HG02759 (cell line): ENCODE results near the gene ANKLE2.
"Not testable (repeated sequence)": the region's sequence is repeated elsewhere in the genome, so short reads cannot be mapped to it uniquely, and the experiment has no call there.

Experiments used
- ATAC-seq: cut with Tn5 transposase; IDR thresholded peaks from one replicate; pipeline ENCODE4 v1.9.1; 2021; ENCODE audit warnings: mild to moderate bottlenecking, moderate library complexity; ENCODE audit not compliant: unreplicated experiment

Gene ANKLE2

GRCh38 chr12:132777614-132778013 lies 16.0 kb upstream of the ANKLE2 start:
- no peak for ATAC-seq

GRCh38 chr12:132776816-132777568 lies 15.4 kb upstream of the ANKLE2 start:
- ATAC-seq = no peak

GRCh38 chr12:132776230-132776625 lies 14.6 kb upstream of the ANKLE2 start:
- ATAC-seq = not testable (repeated sequence)

GRCh38 chr12:132775502-132776229 lies 14.0 kb upstream of the ANKLE2 start:
- ATAC-seq = no peak

- ATAC-seq = no peak
Observed at GRCh38 chr12:132774646-132775275, 13.1 kb upstream of the ANKLE2 start.

GRCh38 chr12:132774159-132774558 lies 12.5 kb upstream of the ANKLE2 start:
- ATAC-seq = no peak

GRCh38 chr12:132773077-132773955 lies 11.7 kb upstream of the ANKLE2 start:
- ATAC-seq = no peak

- ATAC-seq = no peak
Observed at GRCh38 chr12:132772606-132773005, 11.0 kb upstream of the ANKLE2 start.

GRCh38 chr12:132771126-132771838 lies 9.7 kb upstream of the ANKLE2 start:
- peak; percentile 49 for ATAC-seq

- ATAC-seq = no peak
Observed at GRCh38 chr12:132766380-132767085, 4.9 kb upstream of the ANKLE2 start.

- ATAC-seq = no peak
Observed at GRCh38 chr12:132765361-132765760, 3.7 kb upstream of the ANKLE2 start.

- ATAC-seq = no peak
Observed at GRCh38 chr12:132764231-132764630, 2.6 kb upstream of the ANKLE2 start.

- peak; percentile 79 for ATAC-seq
Observed at GRCh38 chr12:132761921-132762583, 420 bp upstream of the ANKLE2 start.

- no peak for ATAC-seq
Observed at GRCh38 chr12:132759359-132759758, 2.3 kb downstream of the ANKLE2 start.

- ATAC-seq = not testable (repeated sequence)
Observed at GRCh38 chr12:132758825-132759224, 2.8 kb downstream of the ANKLE2 start.

GRCh38 chr12:132754160-132754932 lies 7.3 kb downstream of the ANKLE2 start:
- ATAC-seq = no peak

GRCh38 chr12:132753670-132754069 lies 8.0 kb downstream of the ANKLE2 start:
- not testable (repeated sequence) for ATAC-seq

GRCh38 chr12:132748319-132748718 lies 13.3 kb downstream of the ANKLE2 start:
- ATAC-seq = no peak
